Mucosa of stomach (tissue), 1 donor: Measurements from ENCODE around the gene SAMM50.

Experiments used
- H3K27me3 ChIP-seq: one replicate; pipeline ENCODE4 v1.7.0; 2013; ENCODE audit warnings: mild to moderate bottlenecking, low read length; ENCODE audit not compliant: control insufficient read depth, insufficient read depth
- H3K36me3 ChIP-seq: one replicate; pipeline ENCODE4 v1.7.0; 2013; ENCODE audit warnings: low read length; ENCODE audit not compliant: control insufficient read depth, insufficient read depth
- H3K4me1 ChIP-seq: one replicate; pipeline ENCODE4 v1.7.0; 2013; ENCODE audit warnings: mild to moderate bottlenecking, low read length; ENCODE audit not compliant: control insufficient read depth, insufficient read depth
- H3K4me3 ChIP-seq: one replicate; pipeline ENCODE4 v1.7.0; 2013; ENCODE audit warnings: low read length
- H3K9ac ChIP-seq: one replicate; pipeline ENCODE4 v1.7.0; 2013; ENCODE audit warnings: mild to moderate bottlenecking, low read length, moderate library complexity
- H3K9me3 ChIP-seq: one replicate; pipeline ENCODE4 v1.7.0; 2013; ENCODE audit warnings: mild to moderate bottlenecking, low read length, moderate library complexity; ENCODE audit not compliant: control insufficient read depth
- donor health status: Pancreatic carcinoma.

Gene SAMM50

GRCh38 chr22:43990044-43990443 lies 34.8 kb downstream of the SAMM50 start:
- H3K9me3 ChIP-seq: no peaks in the 10 kb centered on the region
- no peaks in the 10 kb centered on the region for H3K4me1 ChIP-seq
- H3K4me3 ChIP-seq: no peak overlapping the region
- no peaks in the 10 kb centered on the region for H3K27me3 ChIP-seq
- H3K36me3 ChIP-seq: peaks cover 7% of the 10 kb centered on the region
- no peak overlapping the region for H3K9ac ChIP-seq

- Histone ChIP-seq H3K4me1 (no peaks in the 10 kb centered on the region), H3K9ac (no peak overlapping the region), H3K4me3 (no peak overlapping the region), H3K9me3 (no peaks in the 10 kb centered on the region), H3K27me3 (no peaks in the 10 kb centered on the region), H3K36me3 (peaks cover 7% of the 10 kb centered on the region)
Measured at GRCh38 chr22:43991316-43992020, 36.2 kb downstream of the SAMM50 start.

GRCh38 chr22:43992331-43992821 lies 37.1 kb downstream of the SAMM50 start:
- Histone ChIP-seq H3K36me3 (peaks cover 7% of the 10 kb centered on the region), H3K4me3 (no peak overlapping the region), H3K9ac (no peak overlapping the region), H3K4me1 (no peaks in the 10 kb centered on the region), H3K9me3 (no peaks in the 10 kb centered on the region), H3K27me3 (no peaks in the 10 kb centered on the region)

GRCh38 chr22:43993072-43993760 lies 38.0 kb downstream of the SAMM50 start:
- H3K4me1 ChIP-seq: no peaks in the 10 kb centered on the region
- H3K4me3 ChIP-seq: no peak overlapping the region
- peaks cover 7% of the 10 kb centered on the region for H3K36me3 ChIP-seq
- H3K9ac ChIP-seq: no peak overlapping the region
- H3K27me3 ChIP-seq: no peaks in the 10 kb centered on the region
- no peaks in the 10 kb centered on the region for H3K9me3 ChIP-seq

- H3K27me3 ChIP-seq: no peaks in the 10 kb centered on the region
- H3K36me3 ChIP-seq: peaks cover 7% of the 10 kb centered on the region
- H3K4me3 ChIP-seq: no peak overlapping the region
- no peaks in the 10 kb centered on the region for H3K4me1 ChIP-seq
- H3K9me3 ChIP-seq: no peaks in the 10 kb centered on the region
- H3K9ac ChIP-seq: no peak overlapping the region
Measured at GRCh38 chr22:43994006-43994405, 38.8 kb downstream of the SAMM50 start.

GRCh38 chr22:43994416-43994815 lies 39.2 kb downstream of the SAMM50 start:
- H3K4me3 ChIP-seq: no peak overlapping the region
- no peak overlapping the region for H3K9ac ChIP-seq
- no peaks in the 10 kb centered on the region for H3K27me3 ChIP-seq
- H3K9me3 ChIP-seq: no peaks in the 10 kb centered on the region
- peaks cover 7% of the 10 kb centered on the region for H3K36me3 ChIP-seq
- H3K4me1 ChIP-seq: no peaks in the 10 kb centered on the region

- peaks cover 7% of the 10 kb centered on the region for H3K36me3 ChIP-seq
- H3K4me1 ChIP-seq: no peaks in the 10 kb centered on the region
- no peaks in the 10 kb centered on the region for H3K9me3 ChIP-seq
- no peak overlapping the region for H3K9ac ChIP-seq
- H3K27me3 ChIP-seq: no peaks in the 10 kb centered on the region
- no peak overlapping the region for H3K4me3 ChIP-seq
Measured at GRCh38 chr22:43995057-43995685, 39.9 kb downstream of the SAMM50 start.

- H3K4me3 ChIP-seq: no peak overlapping the region
- no peaks in the 10 kb centered on the region for H3K9me3 ChIP-seq
- peaks cover 7% of the 10 kb centered on the region for H3K36me3 ChIP-seq
- H3K4me1 ChIP-seq: no peaks in the 10 kb centered on the region
- H3K9ac ChIP-seq: no peak overlapping the region
- no peaks in the 10 kb centered on the region for H3K27me3 ChIP-seq
Measured at GRCh38 chr22:43995798-43996169, 40.5 kb downstream of the SAMM50 start.

GRCh38 chr22:43996170-43996980 lies 41.1 kb downstream of the SAMM50 start:
- Histone ChIP-seq H3K27me3 (no peaks in the 10 kb centered on the region), H3K9me3 (no peaks in the 10 kb centered on the region), H3K4me3 (no peak overlapping the region), H3K9ac (no peak overlapping the region), H3K36me3 (peaks cover 7% of the 10 kb centered on the region), H3K4me1 (no peaks in the 10 kb centered on the region)

- no peak overlapping the region for H3K4me3 ChIP-seq
- no peaks in the 10 kb centered on the region for H3K27me3 ChIP-seq
- no peaks in the 10 kb centered on the region for H3K4me1 ChIP-seq
- no peak overlapping the region for H3K9ac ChIP-seq
- peaks cover 7% of the 10 kb centered on the region for H3K36me3 ChIP-seq
- H3K9me3 ChIP-seq: no peaks in the 10 kb centered on the region
Measured at GRCh38 chr22:43996981-43997265, 41.7 kb downstream of the SAMM50 start.

- Histone ChIP-seq H3K9me3 (no peaks in the 10 kb centered on the region), H3K4me3 (no peak overlapping the region), H3K36me3 (peaks cover 6% of the 10 kb centered on the region), H3K9ac (no peak overlapping the region), H3K4me1 (no peaks in the 10 kb centered on the region), H3K27me3 (no peaks in the 10 kb centered on the region)
Measured at GRCh38 chr22:43998679-43999264, 43.5 kb downstream of the SAMM50 start.
